ENCODE results near the gene FYB1. TPM values are rescaled to one million over a fixed set of nuclear protein-coding genes. Genes with fewer than 3 reads are reported as not detected.
"Not testable (repeated sequence)": the region's sequence is repeated elsewhere in the genome, so short reads cannot be mapped to it uniquely, and the experiment has no call there.

The FYB1 gene
- total RNA-seq, 4 donors from 2014 or later = 1.5 to 5.0 (median 2.7) TPM

DNA sequence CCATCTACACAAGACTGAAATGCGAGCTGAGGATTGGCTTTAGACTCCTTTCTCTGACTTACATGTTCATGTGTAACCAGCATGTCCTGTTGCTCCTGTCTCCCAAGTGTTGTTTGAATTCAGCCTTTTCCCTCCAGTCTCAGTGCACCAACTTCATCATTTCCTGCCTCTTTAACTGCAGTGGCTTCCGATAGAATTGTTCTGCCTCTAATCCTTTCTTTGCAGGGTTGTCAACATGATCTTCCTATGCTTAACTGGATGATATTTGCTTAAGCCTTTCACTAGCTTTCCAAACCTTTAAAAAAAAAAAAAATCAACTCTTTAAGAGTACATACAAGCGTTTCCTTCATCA lies 6.7 kb upstream of the FYB1 start:
- TF ChIP-seq, protein P1, sequence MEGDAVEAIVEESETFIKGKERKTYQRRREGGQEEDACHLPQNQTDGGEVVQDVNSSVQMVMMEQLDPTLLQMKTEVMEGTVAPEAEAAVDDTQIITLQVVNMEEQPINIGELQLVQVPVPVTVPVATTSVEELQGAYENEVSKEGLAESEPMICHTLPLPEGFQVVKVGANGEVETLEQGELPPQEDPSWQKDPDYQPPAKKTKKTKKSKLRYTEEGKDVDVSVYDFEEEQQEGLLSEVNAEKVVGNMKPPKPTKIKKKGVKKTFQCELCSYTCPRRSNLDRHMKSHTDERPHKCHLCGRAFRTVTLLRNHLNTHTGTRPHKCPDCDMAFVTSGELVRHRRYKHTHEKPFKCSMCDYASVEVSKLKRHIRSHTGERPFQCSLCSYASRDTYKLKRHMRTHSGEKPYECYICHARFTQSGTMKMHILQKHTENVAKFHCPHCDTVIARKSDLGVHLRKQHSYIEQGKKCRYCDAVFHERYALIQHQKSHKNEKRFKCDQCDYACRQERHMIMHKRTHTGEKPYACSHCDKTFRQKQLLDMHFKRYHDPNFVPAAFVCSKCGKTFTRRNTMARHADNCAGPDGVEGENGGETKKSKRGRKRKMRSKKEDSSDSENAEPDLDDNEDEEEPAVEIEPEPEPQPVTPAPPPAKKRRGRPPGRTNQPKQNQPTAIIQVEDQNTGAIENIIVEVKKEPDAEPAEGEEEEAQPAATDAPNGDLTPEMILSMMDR (IDR thresholded peaks at IDR 0.05) = no peak
- TF ChIP-seq POLR2A (IDR thresholded peaks at IDR 0.05) = no peak
- WGBS, 2 donors = 88 to 90% methylated on average over 3 of the region's 3 CpGs
- intact Hi-C loops (cut with DNase I; ENCODE audit: low total_unique reads) = no loop called here
- no peak for DNase-seq (ENCODE audit: low spot score in 2 of 2)
- H3K4me3 ChIP-seq (ENCODE audit: low read depth, poor library complexity, severe bottlenecking) = no peak overlapping the region

DNA sequence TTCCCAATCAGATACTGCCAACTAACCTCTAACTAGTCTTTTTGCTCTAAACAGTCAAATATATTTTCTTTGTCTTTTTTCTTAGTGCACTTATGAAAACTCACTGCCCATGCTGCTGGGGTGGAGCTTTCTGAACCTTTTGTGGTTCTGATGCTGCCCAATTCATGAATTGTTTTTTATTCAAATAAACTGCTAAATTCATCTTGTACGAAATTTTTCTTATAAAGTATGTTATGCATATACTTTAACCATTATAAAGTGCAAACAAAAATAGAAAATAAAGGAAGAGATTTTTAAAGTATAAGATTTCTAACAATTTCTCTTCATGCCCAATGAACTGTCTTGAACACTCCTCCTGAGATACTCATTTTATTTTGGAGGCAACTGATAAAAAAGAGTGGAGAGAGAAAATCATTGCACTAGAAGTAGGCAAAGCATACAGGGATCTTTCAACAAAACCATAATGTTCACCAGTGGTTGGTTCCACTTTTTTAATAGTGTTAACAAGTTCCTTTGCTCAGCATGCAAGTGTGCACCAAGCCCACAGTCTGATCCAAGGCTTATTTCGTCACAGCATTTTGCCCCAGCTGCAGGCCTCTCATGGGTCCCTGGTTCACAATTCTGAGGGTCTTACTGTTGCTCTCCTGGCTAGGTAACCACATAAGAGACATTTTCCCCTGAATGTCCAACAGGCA lies 6.2 kb upstream of the FYB1 start:
- H3K4me3 ChIP-seq (ENCODE audit: low read depth, poor library complexity, severe bottlenecking) = no peak overlapping the region
- no peak for DNase-seq (ENCODE audit: low spot score in 2 of 2)
- intact Hi-C loops (cut with DNase I; ENCODE audit: low total_unique reads) = no loop called here
- WGBS, 2 donors = 78 to 93% methylated on average over 2 of the region's 2 CpGs
- TF ChIP-seq, protein P1 (IDR thresholded peaks at IDR 0.05) = no peak
- no peak for TF ChIP-seq POLR2A (IDR thresholded peaks at IDR 0.05)

DNA sequence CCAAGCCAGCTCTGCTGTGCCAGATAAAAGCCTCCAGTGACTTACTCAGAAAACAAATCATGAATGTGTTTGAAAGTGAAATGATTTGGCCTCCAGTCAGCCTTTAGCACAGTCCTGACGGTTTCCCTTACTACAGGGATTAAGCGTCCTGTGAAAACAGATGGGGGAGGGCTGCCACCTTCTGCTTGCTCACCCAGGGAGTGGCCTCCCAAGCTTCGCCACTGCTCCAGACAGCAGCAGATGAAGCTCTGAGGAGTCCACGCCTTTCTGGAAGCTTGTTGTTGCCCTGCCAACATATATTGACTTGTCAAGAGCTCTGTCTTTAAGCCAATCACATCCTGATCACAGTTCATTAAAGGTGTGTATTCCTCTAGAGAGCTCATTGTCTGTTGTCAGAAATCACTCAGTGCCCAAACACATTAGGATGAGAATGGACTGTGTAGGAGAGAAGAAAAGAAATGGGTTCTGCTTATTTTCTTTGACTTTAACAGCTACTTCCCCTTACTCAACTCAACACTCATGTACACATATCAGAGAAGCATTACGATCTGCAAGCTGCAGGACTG lies 4.9 kb upstream of the FYB1 start:
- 31 to 44% methylated on average over 4 to 5 of the region's 5 CpGs for WGBS, 2 donors
- H3K4me3 ChIP-seq (ENCODE audit: low read depth, poor library complexity, severe bottlenecking) = no peak overlapping the region
- TF ChIP-seq POLR2A (IDR thresholded peaks at IDR 0.05) = no peak
- TF ChIP-seq, protein P1 (IDR thresholded peaks at IDR 0.05) = no peak
- intact Hi-C loops (cut with DNase I; ENCODE audit: low total_unique reads) = no loop called here
- no peak for DNase-seq (ENCODE audit: low spot score in 2 of 2)

DNA sequence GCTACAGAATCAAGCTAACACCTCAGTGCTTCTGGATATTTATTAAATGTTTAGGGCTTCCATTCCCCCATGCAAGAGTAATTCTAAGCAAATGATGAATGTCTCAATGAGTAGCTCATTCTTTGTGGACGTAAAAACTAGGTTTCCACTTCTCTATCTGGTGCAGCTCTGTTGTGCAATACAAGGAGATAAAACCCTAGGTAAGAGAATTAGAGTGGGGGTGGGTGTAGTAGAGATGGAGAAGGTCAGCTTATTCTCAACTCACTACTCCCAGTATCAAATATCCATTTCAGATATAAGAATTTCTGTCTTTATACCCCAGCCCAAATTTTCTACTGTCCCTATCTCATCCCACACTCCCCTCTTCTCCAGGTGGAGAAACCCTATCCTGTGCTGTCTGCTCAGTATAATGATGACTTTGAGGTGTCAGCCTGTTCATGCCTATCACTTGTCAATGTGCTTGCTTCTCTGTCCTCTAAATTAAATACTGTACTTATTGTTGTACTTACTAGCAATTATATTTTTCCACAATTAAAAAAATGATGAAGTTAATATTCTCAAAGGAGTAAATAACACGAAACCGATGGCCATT lies 4.3 kb upstream of the FYB1 start:
- 75 to 81% methylated on average over 3 of the region's 3 CpGs for whole genome bisulfite sequencing, 2 donors
- DNase-seq (ENCODE audit: low spot score in 2 of 2) = no peak
- TF ChIP-seq POLR2A (IDR thresholded peaks at IDR 0.05) = no peak
- TF ChIP-seq, protein P1 (IDR thresholded peaks at IDR 0.05) = no peak
- intact Hi-C loops (cut with DNase I; ENCODE audit: low total_unique reads) = no loop called here
- no peak overlapping the region for H3K4me3 ChIP-seq (ENCODE audit: low read depth, poor library complexity, severe bottlenecking)

DNA sequence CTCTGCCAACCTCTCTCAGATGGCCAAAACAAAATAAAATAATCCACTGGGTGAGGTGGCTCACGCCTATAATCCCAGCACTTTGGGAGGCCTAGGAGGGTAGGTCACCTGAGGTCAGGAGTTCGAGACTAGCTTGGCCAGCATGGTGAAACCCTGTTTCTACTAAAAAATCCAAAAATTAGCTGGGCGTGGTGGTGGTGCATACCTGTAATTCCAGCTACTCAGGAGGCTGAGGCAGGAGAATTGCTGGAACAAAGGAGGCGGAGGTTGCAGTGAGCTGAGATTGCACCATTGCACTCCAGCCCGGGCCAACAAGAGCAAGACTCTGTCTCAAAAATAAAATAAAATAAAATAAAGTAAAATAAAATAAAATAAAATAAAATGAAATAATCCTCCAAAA lies 2.3 kb upstream of the FYB1 start:
- intact Hi-C loops (cut with DNase I; ENCODE audit: low total_unique reads); DNase-seq (ENCODE audit: low spot score in 2 of 2); H3K4me3 ChIP-seq (ENCODE audit: low read depth, poor library complexity, severe bottlenecking): not testable (repeated sequence)
- 94 to 95% methylated on average over 5 of the region's 5 CpGs for WGBS, 2 donors

DNA sequence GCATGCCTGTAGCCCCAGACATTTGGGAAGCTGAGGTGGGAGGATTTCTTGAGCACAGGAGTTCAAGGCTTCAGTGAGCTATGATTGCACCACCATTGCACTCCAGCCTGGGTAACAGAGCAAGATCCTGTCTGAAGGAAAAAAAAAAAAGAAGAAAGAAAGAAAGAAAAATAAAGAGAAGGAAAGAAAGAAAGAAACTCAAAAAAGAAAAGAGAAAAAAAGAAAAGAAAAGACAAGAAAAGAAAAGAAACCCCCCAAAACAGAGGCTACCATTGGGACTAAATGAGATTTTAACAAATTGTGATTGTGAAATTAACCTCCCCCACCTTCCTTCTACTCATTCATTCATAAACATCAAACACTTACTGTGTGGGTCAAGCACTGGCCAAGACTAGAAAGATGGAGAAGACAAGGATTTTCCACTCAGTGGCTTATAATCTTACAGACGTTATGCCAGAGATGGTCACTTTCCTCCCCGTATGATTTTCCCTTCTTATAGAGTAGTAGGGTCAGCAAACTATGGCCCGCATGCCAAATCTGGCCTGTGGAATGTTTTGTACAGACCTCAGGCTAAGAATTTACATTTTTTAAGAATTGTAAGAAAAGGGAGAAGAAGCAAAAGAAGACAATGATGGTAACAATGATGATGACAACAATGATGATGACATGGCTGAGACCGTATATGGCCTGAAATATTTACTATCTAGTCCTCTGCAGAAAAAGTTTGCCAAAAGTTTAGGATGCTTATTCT lies 1.1 kb upstream of the FYB1 start:
- TF ChIP-seq POLR2A (IDR thresholded peaks at IDR 0.05) = no peak
- TF ChIP-seq, protein P1 (IDR thresholded peaks at IDR 0.05) = no peak
- WGBS, 2 donors = 92 to 98% methylated on average over 4 of the region's 4 CpGs
- no peak overlapping the region for H3K4me3 ChIP-seq (ENCODE audit: low read depth, poor library complexity, severe bottlenecking)
- no peak for DNase-seq (ENCODE audit: low spot score in 2 of 2)
- intact Hi-C loops (cut with DNase I; ENCODE audit: low total_unique reads) = no loop called here

Measured in lower leg skin (tissue), 4 donors.